Peyer's patch (tissue), 4 donors: Measurements from ENCODE around the gene STRN3.

Experiments used
- CTCF ChIP-seq, 6 experiments: fragments of 450-650 bp in 4 of 6; fragments of 200-600 bp in 2 of 6; sonication (generic) in 1 of 6; IDR thresholded peaks; one replicate each; pipeline ENCODE4 v1.5.1; 2017 to 2019; ENCODE audit warnings: antibody characterized with exemption in 6 of 6, mild to moderate bottlenecking in 3 of 6, moderate library complexity in 1 of 6
- POLR2A ChIP-seq, 2 donors: fragments of 450-650 bp; IDR thresholded peaks; one replicate each; pipeline ENCODE4 v1.5.1; 2017; ENCODE audit warnings: antibody characterized with exemption in 2 of 2, mild to moderate bottlenecking in 2 of 2, moderate library complexity in 2 of 2

- TF ChIP-seq CTCF (IDR thresholded peaks at IDR 0.05): no peak
- TF ChIP-seq POLR2A (IDR thresholded peaks at IDR 0.05): no peak
Observed at GRCh38 chr14:31068235-31068634, 42.1 kb upstream of the STRN3 start.
